Mucosa of stomach (tissue), 1 donor: ENCODE results near the gene ICA1L.
"Not testable (repeated sequence)": the region's sequence is repeated elsewhere in the genome, so short reads cannot be mapped to it uniquely, and the experiment has no call there.

Experiments
- H3K27me3 ChIP-seq: one replicate; pipeline ENCODE4 v1.7.0; 2013; ENCODE audit warnings: mild to moderate bottlenecking, low read length; ENCODE audit not compliant: control insufficient read depth, insufficient read depth
- H3K36me3 ChIP-seq: one replicate; pipeline ENCODE4 v1.7.0; 2013; ENCODE audit warnings: low read length; ENCODE audit not compliant: control insufficient read depth, insufficient read depth
- H3K4me1 ChIP-seq: one replicate; pipeline ENCODE4 v1.7.0; 2013; ENCODE audit warnings: mild to moderate bottlenecking, low read length; ENCODE audit not compliant: control insufficient read depth, insufficient read depth
- H3K4me3 ChIP-seq: one replicate; pipeline ENCODE4 v1.7.0; 2013; ENCODE audit warnings: low read length
- H3K9ac ChIP-seq: one replicate; pipeline ENCODE4 v1.7.0; 2013; ENCODE audit warnings: mild to moderate bottlenecking, low read length, moderate library complexity
- H3K9me3 ChIP-seq: one replicate; pipeline ENCODE4 v1.7.0; 2013; ENCODE audit warnings: mild to moderate bottlenecking, low read length, moderate library complexity; ENCODE audit not compliant: control insufficient read depth
- donor health status: Pancreatic carcinoma.

Gene ICA1L

GRCh38 chr2:202871300-202872141 is at the start of gene ICA1L:
Gene ICA1L, minus strand, starts transcription at chr2:202871766. Its CDS starts 42,757 bp downstream, at chr2:202829009.
- Histone ChIP-seq H3K4me1 (no peaks in the 10 kb centered on the region), H3K36me3 (no peaks in the 10 kb centered on the region), H3K4me3 (peak within 1 kb of the TSS; percentile 87), H3K9ac (peak within 1 kb of the TSS; percentile 80), H3K9me3 (no peaks in the 10 kb centered on the region), H3K27me3 (no peaks in the 10 kb centered on the region)

GRCh38 chr2:202918860-202919259 is 47.3 kb upstream of the ICA1L start:
- Histone ChIP-seq H3K9ac (no peak overlapping the region), H3K27me3 (no peaks in the 10 kb centered on the region), H3K4me1 (no peaks in the 10 kb centered on the region), H3K9me3 (no peaks in the 10 kb centered on the region), H3K36me3 (no peaks in the 10 kb centered on the region), H3K4me3 (no peak overlapping the region)

- H3K36me3 ChIP-seq: not testable (repeated sequence)
Measured at GRCh38 chr2:202912342-202913201, 41.0 kb upstream of the ICA1L start.

DNA sequence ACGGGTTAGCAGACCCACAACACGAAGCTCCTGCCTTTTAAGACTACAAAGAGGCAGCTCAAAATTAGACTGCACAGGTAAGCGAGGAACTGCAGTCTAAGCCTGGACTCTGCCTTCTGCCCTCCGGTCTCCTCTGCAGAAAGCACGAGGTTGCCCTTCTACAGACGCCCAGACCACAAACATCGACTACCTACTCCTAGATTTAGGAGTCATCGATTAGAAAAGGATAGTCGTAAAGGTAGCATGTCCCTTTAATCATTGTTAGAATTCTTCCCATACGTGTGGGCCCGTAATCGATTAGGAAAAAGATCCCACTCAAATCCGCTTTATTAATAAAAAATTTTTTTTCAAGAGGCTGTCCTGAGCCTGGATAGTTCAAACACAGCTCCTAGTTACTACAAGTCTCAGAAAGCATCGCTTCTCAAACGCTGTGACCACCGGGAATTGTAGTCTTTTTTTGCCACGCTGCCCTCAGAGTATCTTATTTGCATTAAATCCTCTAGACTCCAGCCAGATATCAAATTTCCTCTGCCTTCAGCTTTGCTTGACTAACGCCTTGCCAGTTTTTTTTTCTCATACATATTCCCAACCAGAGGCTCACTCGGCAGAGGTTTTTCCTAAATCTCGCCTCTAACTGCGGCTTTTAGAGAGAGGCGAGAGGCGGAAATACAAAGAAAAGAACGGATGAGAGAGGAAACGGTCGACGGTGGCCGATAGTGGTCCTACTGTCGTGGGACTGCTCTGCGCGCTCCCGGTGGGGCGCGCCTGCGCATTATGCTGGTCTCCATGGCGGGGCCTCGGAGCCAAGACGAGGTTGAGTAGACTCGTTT is 40.2 kb upstream of the ICA1L start, which contains the start of the genes CARF and WDR12:
Gene CARF (plus strand): TSS at position 764 of the 830 bp plus-strand sequence. CDS start 29,628 bp downstream, outside the sequence.
Gene WDR12 (minus strand): TSS at position 162 of the 830 bp plus-strand sequence. CDS start 197 bp downstream, outside the sequence.
- H3K4me1 ChIP-seq: no peaks in the 10 kb centered on the region
- peak within 1 kb of the TSS; percentile 70 for H3K4me3 ChIP-seq
- H3K27me3 ChIP-seq: no peaks in the 10 kb centered on the region
- H3K36me3 ChIP-seq: no peaks in the 10 kb centered on the region
- H3K9ac ChIP-seq: peak within 1 kb of the TSS; percentile 70
- no peaks in the 10 kb centered on the region for H3K9me3 ChIP-seq

More at GRCh38 chr2:202912342-202913201, 41.0 kb upstream of the ICA1L start:
- Histone ChIP-seq H3K9ac (peak overlapping the region; percentile 70), H3K4me3 (peak overlapping the region; percentile 70)
- not testable (repeated sequence) for H3K27me3 ChIP-seq, H3K9me3 ChIP-seq, H3K4me1 ChIP-seq

GRCh38 chr2:202911203-202911511 is 39.6 kb upstream of the ICA1L start:
- no peaks in the 10 kb centered on the region for H3K27me3 ChIP-seq
- no peaks in the 10 kb centered on the region for H3K4me1 ChIP-seq
- peak overlapping the region; percentile 70 for H3K4me3 ChIP-seq
- peak overlapping the region; percentile 66 for H3K9ac ChIP-seq
- no peaks in the 10 kb centered on the region for H3K9me3 ChIP-seq
- no peaks in the 10 kb centered on the region for H3K36me3 ChIP-seq

- Histone ChIP-seq H3K4me3 (peak overlapping the region; percentile 70), H3K9me3 (no peaks in the 10 kb centered on the region), H3K4me1 (no peaks in the 10 kb centered on the region), H3K36me3 (no peaks in the 10 kb centered on the region), H3K9ac (no peak overlapping the region), H3K27me3 (no peaks in the 10 kb centered on the region)
Measured at GRCh38 chr2:202910698-202911097, 39.1 kb upstream of the ICA1L start.

DNA sequence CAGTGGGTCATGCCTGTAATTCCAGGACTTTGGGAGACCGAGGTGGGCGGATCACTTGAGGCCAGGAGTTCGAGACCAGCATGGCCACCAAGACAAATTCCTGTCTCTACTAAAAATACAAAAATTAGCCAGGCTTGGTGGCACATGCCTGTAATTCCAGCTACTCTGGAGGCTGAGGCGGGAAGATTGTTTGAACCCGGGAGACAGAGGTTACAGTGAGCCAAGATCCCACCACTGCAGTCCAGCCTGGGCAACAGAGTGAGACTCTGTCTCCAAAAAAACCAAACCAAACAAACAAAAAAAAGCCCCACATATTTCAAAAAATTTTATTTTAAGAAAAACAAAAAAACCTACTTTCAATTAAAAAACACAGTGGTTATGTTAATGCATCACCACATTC is 38.7 kb upstream of the ICA1L start:
- H3K4me3 ChIP-seq, H3K27me3 ChIP-seq, H3K9ac ChIP-seq, H3K9me3 ChIP-seq, H3K4me1 ChIP-seq, H3K36me3 ChIP-seq: not testable (repeated sequence)

DNA sequence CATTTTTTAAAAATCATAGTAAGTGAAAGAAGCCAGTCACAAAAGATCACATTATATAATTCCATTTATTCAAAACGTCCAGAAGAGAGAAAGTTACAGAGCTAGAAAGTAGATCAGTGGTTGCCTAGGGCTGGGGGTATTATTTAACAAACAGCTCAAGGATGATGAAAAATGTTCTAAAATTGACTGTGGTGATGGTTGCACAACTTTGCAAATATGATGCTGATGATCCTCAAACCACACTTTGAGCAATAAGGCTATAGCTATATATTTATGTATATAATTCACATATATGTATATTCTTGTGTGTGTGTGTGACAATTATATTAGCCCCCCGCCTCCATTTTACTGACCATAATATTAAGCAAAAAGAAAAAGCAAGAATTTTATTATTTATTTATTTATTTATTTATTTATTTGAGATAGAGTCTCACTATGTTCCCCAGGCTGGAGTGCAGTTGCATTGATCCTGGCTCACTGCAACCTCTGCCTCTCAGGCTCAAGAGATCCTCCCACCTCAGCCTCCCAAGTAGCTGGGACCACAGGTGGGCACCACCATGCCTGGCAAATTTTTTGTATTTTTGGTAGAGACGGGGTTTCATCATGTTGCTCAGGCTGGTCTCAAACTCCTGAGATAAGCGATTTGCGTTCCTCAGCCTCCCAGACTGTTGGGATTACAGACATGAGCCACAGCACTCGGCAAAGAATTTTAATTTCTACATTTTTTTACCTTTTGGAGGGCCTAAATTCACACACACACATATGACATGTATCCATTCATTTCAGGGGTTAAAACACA is 38.0 kb upstream of the ICA1L start:
- H3K27me3 ChIP-seq: no peaks in the 10 kb centered on the region
- H3K36me3 ChIP-seq: no peaks in the 10 kb centered on the region
- no peak overlapping the region for H3K9ac ChIP-seq
- no peaks in the 10 kb centered on the region for H3K9me3 ChIP-seq
- no peaks in the 10 kb centered on the region for H3K4me1 ChIP-seq
- H3K4me3 ChIP-seq: no peak overlapping the region

DNA sequence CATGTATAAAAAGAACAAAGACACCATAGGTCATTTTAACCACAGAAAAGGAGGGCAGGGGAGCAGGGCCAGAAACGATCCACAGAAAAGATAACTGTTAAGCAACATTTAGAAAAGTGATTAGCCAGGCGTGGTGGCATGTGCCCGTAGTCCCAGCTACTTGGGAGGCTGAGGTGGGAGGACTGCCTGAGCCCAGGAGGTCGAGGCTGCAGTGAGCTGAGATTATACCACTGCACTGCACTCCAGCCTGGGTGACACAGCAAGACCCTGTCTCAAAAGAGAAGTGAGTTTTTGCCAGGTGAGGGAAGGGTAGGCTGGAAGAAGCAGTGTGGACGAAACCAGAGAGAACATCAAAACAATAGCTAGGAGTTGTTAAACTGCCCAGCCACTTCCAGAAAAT is 36.6 kb upstream of the ICA1L start:
- Histone ChIP-seq H3K9me3 (no peaks in the 10 kb centered on the region), H3K9ac (no peak overlapping the region)

GRCh38 chr2:202905507-202905906 is 33.9 kb upstream of the ICA1L start:
- not testable (repeated sequence) for H3K4me3 ChIP-seq, H3K9ac ChIP-seq, H3K9me3 ChIP-seq, H3K36me3 ChIP-seq, H3K4me1 ChIP-seq, H3K27me3 ChIP-seq

More for the DNA sequence above, 36.6 kb upstream of the ICA1L start:
- Histone ChIP-seq H3K4me1 (no peaks in the 10 kb centered on the region), H3K36me3 (no peaks in the 10 kb centered on the region), H3K4me3 (no peak overlapping the region), H3K27me3 (no peaks in the 10 kb centered on the region)

- no peak overlapping the region for H3K4me3 ChIP-seq
- no peaks in the 10 kb centered on the region for H3K27me3 ChIP-seq
- H3K36me3 ChIP-seq: no peaks in the 10 kb centered on the region
- no peaks in the 10 kb centered on the region for H3K4me1 ChIP-seq
- no peak overlapping the region for H3K9ac ChIP-seq
- H3K9me3 ChIP-seq: no peaks in the 10 kb centered on the region
Measured at GRCh38 chr2:202885190-202885589, 13.6 kb upstream of the ICA1L start.
